HepG2 (cell line): ENCODE data around the gene H6PD. TPM values are rescaled to one million over a fixed set of nuclear protein-coding genes. Genes with fewer than 3 reads are reported as not detected.

Experiments
- DPF2 ChIP-seq: sonication (generic); formaldehyde crosslinking; IDR thresholded peaks from 2 replicates; pipeline ENCODE4 v1.4.0; 2020; ENCODE audit warnings: mild to moderate bottlenecking, low read depth, missing genetic modification reagents, borderline replicate concordance
- ESRRA ChIP-seq: sonication (generic); formaldehyde crosslinking; IDR thresholded peaks from 2 replicates; pipeline ENCODE4 v1.5.1; 2020; ENCODE audit warnings: mild to moderate bottlenecking, low read depth, missing genetic modification reagents
- GABPB1 ChIP-seq: IDR thresholded peaks from 2 replicates; pipeline ENCODE4 v1.6.1; 2016; ENCODE audit warnings: mild to moderate bottlenecking, missing genetic modification reagents, moderate library complexity, missing compliant biosample characterization
- MAFG ChIP-seq: sonication (generic); formaldehyde crosslinking; IDR thresholded peaks from 2 replicates; pipeline ENCODE4 v1.5.1; 2020; ENCODE audit warnings: mild to moderate bottlenecking, missing genetic modification reagents
- MIER2 ChIP-seq: IDR thresholded peaks from 2 replicates; pipeline ENCODE4 v1.6.1; 2016; ENCODE audit warnings: missing biosample characterization, missing genetic modification reagents
- NFIC ChIP-seq: IDR thresholded peaks from 2 replicates; pipeline ENCODE4 v1.6.1; 2012; ENCODE audit warnings: mild to moderate bottlenecking, low read length, inconsistent platforms
- RAD51 ChIP-seq: fragments of 450-650 bp; IDR thresholded peaks from 2 replicates; pipeline ENCODE4 v1.6.1; 2016; ENCODE audit warnings: borderline replicate concordance
- SOX6 ChIP-seq, 2 experiments: fragments of 450-650 bp in 1 of 2; sonication (generic) in 1 of 2; formaldehyde crosslinking in 1 of 2; IDR thresholded peaks; 2 replicates each; pipeline versions ENCODE4 v1.4.0 to v1.6.1; 2017 to 2020; ENCODE audit warnings: antibody characterized with exemption in 1 of 2, mild to moderate bottlenecking in 1 of 2, missing genetic modification reagents in 1 of 2
- SPEN ChIP-seq: sonication (generic); formaldehyde crosslinking; IDR thresholded peaks from 2 replicates; pipeline ENCODE4 v1.5.1; 2020; ENCODE audit warnings: low read depth, mild to moderate bottlenecking, missing genetic modification reagents
- TBL1XR1 ChIP-seq: fragments of 150-350 bp; IDR thresholded peaks from 2 replicates; pipeline ENCODE4 v1.6.1; 2014; ENCODE audit warnings: borderline replicate concordance, low read length; ENCODE audit not compliant: partially characterized antibody
- TFAP4 ChIP-seq: sonication (generic); IDR thresholded peaks from 2 replicates; pipeline ENCODE4 v1.6.1; 2016; ENCODE audit warnings: low read depth, borderline replicate concordance
- TGIF2 ChIP-seq: IDR thresholded peaks from 2 replicates; pipeline ENCODE4 v1.6.1; 2016; ENCODE audit warnings: control low read depth, missing compliant biosample characterization
- ZBTB26 ChIP-seq: IDR thresholded peaks from 2 replicates; pipeline ENCODE4 v1.6.1; 2016; ENCODE audit warnings: missing compliant biosample characterization, missing genetic modification reagents, borderline replicate concordance
- ZBTB44 ChIP-seq: sonication (generic); formaldehyde crosslinking; IDR thresholded peaks from 2 replicates; pipeline ENCODE4 v1.4.0; 2020; ENCODE audit warnings: missing genetic modification reagents
- ZFY ChIP-seq: sonication (generic); formaldehyde crosslinking; IDR thresholded peaks from 2 replicates; pipeline ENCODE4 v1.4.0; 2020; ENCODE audit warnings: missing genetic modification reagents
- ZKSCAN8 ChIP-seq: IDR thresholded peaks from 2 replicates; pipeline ENCODE4 v1.6.1; 2016; ENCODE audit warnings: borderline replicate concordance, missing genetic modification reagents, missing compliant biosample characterization
- ZNF160 ChIP-seq: sonication (generic); formaldehyde crosslinking; IDR thresholded peaks from 2 replicates; pipeline ENCODE4 v1.8.0; 2022; ENCODE audit warnings: mild to moderate bottlenecking, inconsistent platforms, missing genetic modification reagents
- ZNF329 ChIP-seq: sonication (generic); formaldehyde crosslinking; IDR thresholded peaks from 2 replicates; pipeline ENCODE4 v1.9.0; 2021; ENCODE audit warnings: low read depth, mild to moderate bottlenecking, missing genetic modification reagents
- ZNF367 ChIP-seq: sonication (generic); formaldehyde crosslinking; IDR thresholded peaks from 2 replicates; pipeline ENCODE4 v1.4.0; 2020; ENCODE audit warnings: missing genetic modification reagents, borderline replicate concordance
- ZNF382 ChIP-seq: sonication (generic); formaldehyde crosslinking; IDR thresholded peaks from 2 replicates; pipeline ENCODE4 v1.5.0; 2020; ENCODE audit warnings: missing genetic modification reagents, mild to moderate bottlenecking, borderline replicate concordance
- ZNF441 ChIP-seq: sonication (generic); formaldehyde crosslinking; IDR thresholded peaks from 2 replicates; pipeline ENCODE4 v1.7.0; 2021; ENCODE audit warnings: missing genetic modification reagents, borderline replicate concordance
- ZNF563 ChIP-seq: sonication (generic); formaldehyde crosslinking; IDR thresholded peaks from 2 replicates; pipeline ENCODE4 v1.8.0; 2022; ENCODE audit warnings: mild to moderate bottlenecking, moderate library complexity, missing genetic modification reagents
- ZNF691 ChIP-seq: sonication (generic); formaldehyde crosslinking; IDR thresholded peaks from 2 replicates; pipeline ENCODE4 v1.4.0; 2020; ENCODE audit warnings: missing genetic modification reagents, low read depth, mild to moderate bottlenecking, borderline replicate concordance
- ZNF747 ChIP-seq: sonication (generic); formaldehyde crosslinking; IDR thresholded peaks from 2 replicates; pipeline ENCODE4 v1.8.1; 2023; ENCODE audit warnings: missing genetic modification reagents, mild to moderate bottlenecking, borderline replicate concordance
- ZSCAN25 ChIP-seq: sonication (generic); formaldehyde crosslinking; IDR thresholded peaks from 2 replicates; pipeline ENCODE4 v1.8.0; 2022; ENCODE audit warnings: mild to moderate bottlenecking, missing genetic modification reagents
- polyA plus RNA-seq, 8 experiments: library from polyadenylated mRNA; depleted of rRNA in 3 of 8; stranded (reverse) in 7 of 8; unstranded in 1 of 8; fragments of >200 nt; fragmentation: Illumina TruSeq in 4 of 8; extraction: Trizol in 4 of 8; gene quantifications; 2 replicates each; pipeline versions ENCODE4 v1.2.1 to v1.2.3, GENCODE V29; 2011 to 2016; ENCODE audit warnings: low read depth in 4 of 8, missing spikeins in 1 of 8, mixed read lengths in 1 of 8; ENCODE audit not compliant: insufficient read depth in 1 of 8
- total RNA-seq, 5 experiments: library from RNA; depleted of rRNA; stranded (reverse); fragments of >200 nt; fragmentation: Illumina TruSeq; extraction: Trizol; gene quantifications; 2 replicates each; pipeline ENCODE4 v1.2.3, GENCODE V29; 2016; ENCODE audit warnings: low read depth in 1 of 5

Gene H6PD
- total and polyA plus RNA-seq, 2 of the 13 experiments (the other 11 are each of a cell fraction or from before 2014, with no cell fraction given) = 9.3 to 14.1 TPM

DNA sequence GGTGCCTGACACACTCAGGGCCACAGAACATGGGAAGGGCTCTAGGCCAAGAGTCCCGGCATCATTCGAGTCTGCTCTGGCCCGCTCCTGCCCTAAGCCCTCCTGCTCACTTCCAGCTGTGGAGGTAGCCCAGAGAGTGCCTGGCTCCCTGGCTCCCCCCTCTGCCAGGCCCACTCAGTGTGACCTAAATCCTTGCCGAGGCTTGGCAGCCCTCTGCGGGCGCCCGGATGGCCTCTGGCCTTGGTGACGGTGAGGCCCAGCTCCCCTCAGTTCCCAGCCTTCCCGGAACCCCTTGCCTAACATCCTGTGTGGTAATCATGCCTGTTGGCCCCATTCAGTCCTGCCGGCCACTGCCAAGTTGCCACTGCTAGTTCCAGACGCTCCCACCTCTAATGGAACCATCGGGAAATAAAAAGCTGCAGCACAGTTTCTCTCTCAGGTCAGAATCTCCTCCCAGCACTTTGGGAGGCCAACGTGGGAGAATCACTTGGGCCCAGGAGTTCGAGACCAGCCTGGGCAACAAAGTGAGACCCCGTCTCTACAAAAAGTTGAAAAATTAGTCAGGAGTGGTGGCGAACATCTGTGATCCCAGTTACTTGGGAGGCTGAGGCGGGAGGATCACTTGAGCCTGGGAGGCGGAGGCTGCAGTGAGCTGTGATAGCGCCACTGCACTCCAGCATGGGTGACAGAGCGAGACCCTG, 1.2 kb upstream of the H6PD start (continued):
- peak; percentile 67 for TF ChIP-seq ZNF691
- 0 out of 2 replicates have a peak, but pooled peaks have one; percentile 26 for TF ChIP-seq ZNF747 (CRISPR knock-in tag)
- peak; percentile 79 for TF ChIP-seq DPF2 (CRISPR knock-in tag)
- no peak for TF ChIP-seq ZNF382 (CRISPR knock-in tag)
- TF ChIP-seq ZNF441 (CRISPR knock-in tag) = peak; percentile 59; the same call in 1 of the 2 replicates
- peak; percentile 80; the same call in 1 of the 2 replicates for TF ChIP-seq TFAP4
- TF ChIP-seq TBL1XR1 = peak; percentile 62
- TF ChIP-seq ZNF329 (CRISPR knock-in tag) = peak; percentile 64; the same call in 1 of the 2 replicates
- peak; percentile 46; the same call in 1 of the 2 replicates for TF ChIP-seq ESRRA (CRISPR knock-in tag)
- peak; percentile 40; the same call in 1 of the 2 replicates for TF ChIP-seq ZKSCAN8 (CRISPR knock-in tag)
- no peak for TF ChIP-seq ZSCAN25 (CRISPR knock-in tag)
- TF ChIP-seq SPEN (CRISPR knock-in tag) = peak; percentile 80
- no peak for TF ChIP-seq MAFG (CRISPR knock-in tag)
- no peak for TF ChIP-seq ZNF160 (CRISPR knock-in tag)
- TF ChIP-seq ZNF367 (CRISPR knock-in tag) = no peak
- TF ChIP-seq ZNF563 (CRISPR knock-in tag) = peak; percentile 70; the same call in 1 of the 2 replicates
- peak; percentile 89 for TF ChIP-seq GABPB1
- TF ChIP-seq RAD51 = no peak
- 0 out of 2 replicates have a peak, but pooled peaks have one; percentile 30 for TF ChIP-seq ZBTB44 (CRISPR knock-in tag)
- peak; percentile 75; the same call in 1 of the 2 replicates for TF ChIP-seq TGIF2 (CRISPR knock-in tag)
- peak; percentile 86 for TF ChIP-seq ZFY (CRISPR knock-in tag)
- TF ChIP-seq MIER2 (CRISPR knock-in tag) = peak; percentile 81; the same call in 1 of the 2 replicates
- 0 out of 2 replicates have a peak, but pooled peaks have one; percentile 5 for TF ChIP-seq NFIC
- TF ChIP-seq ZBTB26 = peak; percentile 64; the same call in 1 of the 2 replicates
- no peak for TF ChIP-seq SOX6 (IDR thresholded peaks at IDR 0.05)
- TF ChIP-seq SOX6 (CRISPR knock-in tag; IDR thresholded peaks at IDR 0.05) = peak; percentile 84; the same call in 1 of the 2 replicates
